HepG2 (cell line): ENCODE data around the gene C5orf24. TPM values are rescaled to one million over a fixed set of nuclear protein-coding genes. Genes with fewer than 3 reads are reported as not detected.
A peak's percentile ranks its signal among the peaks of the same experiment; 100 is the strongest.

ENCODE experiments used
- AGO2 ChIP-seq: fragments of 200-400 bp; formaldehyde crosslinking; optimal IDR thresholded peaks from 2 replicates; pipeline ENCODE3; 2017; ENCODE audit warnings: mild to moderate bottlenecking, low read depth, low read length, moderate library complexity
- ATF2 ChIP-seq: sonication (generic); formaldehyde crosslinking; IDR thresholded peaks from 2 replicates; pipeline ENCODE4 v1.4.0; 2020; ENCODE audit warnings: missing genetic modification reagents
- BRF2 ChIP-seq: sonication (generic); formaldehyde crosslinking; IDR thresholded peaks from 2 replicates; pipeline ENCODE4 v1.8.1; 2022; ENCODE audit warnings: mild to moderate bottlenecking, missing genetic modification reagents
- DPF2 ChIP-seq: sonication (generic); formaldehyde crosslinking; IDR thresholded peaks from 2 replicates; pipeline ENCODE4 v1.4.0; 2020; ENCODE audit warnings: mild to moderate bottlenecking, low read depth, missing genetic modification reagents, borderline replicate concordance
- DRAP1 ChIP-seq: IDR thresholded peaks from 2 replicates; pipeline ENCODE4 v1.6.1; 2016; ENCODE audit warnings: missing genetic modification reagents, missing compliant biosample characterization
- FOXA3 ChIP-seq: IDR thresholded peaks from 2 replicates; pipeline ENCODE4 v1.6.1; 2016; ENCODE audit warnings: missing genetic modification reagents, missing compliant biosample characterization
- HDAC6 ChIP-seq: fragments of 200-600 bp; sonication (generic); IDR thresholded peaks from 2 replicates; pipeline ENCODE4 v1.7.0; 2017; ENCODE audit warnings: mild to moderate bottlenecking, antibody characterized with exemption, low read length, low read depth
- HMGA1 ChIP-seq: sonication (generic); formaldehyde crosslinking; conservative IDR thresholded peaks from 2 replicates; pipeline ENCODE4 v1.4.0; 2020; ENCODE audit warnings: missing genetic modification reagents
- HMGXB3 ChIP-seq: sonication (generic); formaldehyde crosslinking; IDR thresholded peaks from 2 replicates; pipeline ENCODE4 v1.4.0; 2020; ENCODE audit warnings: missing genetic modification reagents, borderline replicate concordance
- KDM2A ChIP-seq: sonication (generic); formaldehyde crosslinking; IDR thresholded peaks from 2 replicates; pipeline ENCODE4 v1.4.0; 2020; ENCODE audit warnings: low read depth, missing genetic modification reagents, borderline replicate concordance
- MED13 ChIP-seq: sonication (generic); formaldehyde crosslinking; IDR thresholded peaks from 2 replicates; pipeline ENCODE4 v1.5.0; 2020; ENCODE audit warnings: missing genetic modification reagents
- POLR2AphosphoS5 ChIP-seq: IDR thresholded peaks from 2 replicates; pipeline ENCODE4 v1.6.1; 2012; ENCODE audit warnings: low read depth, low read length
- RFXAP ChIP-seq: sonication (generic); formaldehyde crosslinking; IDR thresholded peaks from 2 replicates; pipeline ENCODE4 v1.4.0; 2020; ENCODE audit warnings: missing genetic modification reagents, borderline replicate concordance
- SAFB2 ChIP-seq: sonication (generic); formaldehyde crosslinking; IDR thresholded peaks from 2 replicates; pipeline ENCODE4 v1.5.1; 2020; ENCODE audit warnings: missing genetic modification reagents, low read depth, mild to moderate bottlenecking, borderline replicate concordance
- TCF7L2 ChIP-seq: IDR thresholded peaks from 2 replicates; pipeline ENCODE4 v1.6.1; 2011; ENCODE audit warnings: mild to moderate bottlenecking, low read depth, low read length, moderate library complexity
- TEAD3 ChIP-seq: optimal IDR thresholded peaks from 2 replicates; pipeline ENCODE3; 2016; ENCODE audit warnings: borderline replicate concordance
- U2AF1 ChIP-seq: fragments of 200-400 bp; formaldehyde crosslinking; optimal IDR thresholded peaks from 2 replicates; pipeline ENCODE3; 2017; ENCODE audit warnings: mild to moderate bottlenecking, low read depth, low read length
- ZC3H13 ChIP-seq: sonication (generic); formaldehyde crosslinking; IDR thresholded peaks from 2 replicates; pipeline ENCODE4 v1.8.1; 2023; ENCODE audit warnings: mild to moderate bottlenecking, missing genetic modification reagents, moderate library complexity
- ZNF282 ChIP-seq: fragments of 450-650 bp; IDR thresholded peaks from 2 replicates; pipeline ENCODE4 v1.6.1; 2018; ENCODE audit not compliant: partially characterized antibody
- ZNF451 ChIP-seq: sonication (generic); formaldehyde crosslinking; IDR thresholded peaks from 2 replicates; pipeline ENCODE4 v1.5.0; 2020; ENCODE audit warnings: mild to moderate bottlenecking, missing genetic modification reagents
- ZNF598 ChIP-seq: sonication (generic); formaldehyde crosslinking; IDR thresholded peaks from 2 replicates; pipeline ENCODE4 v1.5.1; 2020; ENCODE audit warnings: mild to moderate bottlenecking, missing genetic modification reagents, borderline replicate concordance
- polyA plus RNA-seq, 8 experiments: library from polyadenylated mRNA; depleted of rRNA in 3 of 8; stranded (reverse) in 7 of 8; unstranded in 1 of 8; fragments of >200 nt; fragmentation: Illumina TruSeq in 4 of 8; extraction: Trizol in 4 of 8; gene quantifications; 2 replicates each; pipeline versions ENCODE4 v1.2.1 to v1.2.3, GENCODE V29; 2011 to 2016; ENCODE audit warnings: low read depth in 4 of 8, missing spikeins in 1 of 8, mixed read lengths in 1 of 8; ENCODE audit not compliant: insufficient read depth in 1 of 8
- total RNA-seq, 5 experiments: library from RNA; depleted of rRNA; stranded (reverse); fragments of >200 nt; fragmentation: Illumina TruSeq; extraction: Trizol; gene quantifications; 2 replicates each; pipeline ENCODE4 v1.2.3, GENCODE V29; 2016; ENCODE audit warnings: low read depth in 1 of 5

Gene C5orf24
- total and polyA plus RNA-seq, 2 of the 13 experiments (the other 11 are each of a cell fraction or from before 2014, with no cell fraction given), result 34.6 to 41.5 TPM

GRCh38 chr5:134904610-134905245 lies 59.0 kb downstream of the C5orf24 start, which contains the start of gene PCBD2 (continued):
- TF ChIP-seq POLR2AphosphoS5, result peak; percentile 49; the same call in 1 of the 2 replicates
- no peak for TF ChIP-seq HDAC6
- TF ChIP-seq DRAP1 (CRISPR knock-in tag), result peak; percentile 27; the same call in 1 of the 2 replicates
- peak; percentile 33 for TF ChIP-seq U2AF1
- TF ChIP-seq ZC3H13, result peak; percentile 91; the same call in 1 of the 2 replicates
- TF ChIP-seq DPF2 (CRISPR knock-in tag), result no peak; the same call in 1 of the 2 replicates
- no peak for TF ChIP-seq ZNF598 (CRISPR knock-in tag)
- TF ChIP-seq RFXAP (CRISPR knock-in tag), result peak; percentile 79; the same call in 1 of the 2 replicates
- TF ChIP-seq HMGA1 (CRISPR knock-in tag), result no peak
- TF ChIP-seq KDM2A (CRISPR knock-in tag), result peak; percentile 99
- peak; percentile 84 for TF ChIP-seq ZNF451
- peak; percentile 96; the same call in 1 of the 2 replicates for TF ChIP-seq SAFB2 (CRISPR knock-in tag)
- peak; percentile 62; the same call in 1 of the 2 replicates for TF ChIP-seq ATF2 (CRISPR knock-in tag)
- TF ChIP-seq BRF2 (CRISPR knock-in tag), result peak; percentile 84; the same call in 1 of the 2 replicates
- peak; percentile 99 for TF ChIP-seq AGO2
- no peak for TF ChIP-seq ZNF282
- peak; percentile 67; the same call in 1 of the 2 replicates for TF ChIP-seq MED13
- no peak for TF ChIP-seq TCF7L2
- TF ChIP-seq TEAD3, result peak; percentile 63
- TF ChIP-seq FOXA3, result peak; percentile 59
- TF ChIP-seq HMGXB3, result 0 out of 2 replicates have a peak, but pooled peaks have one; percentile 36
